HG03457 (cell line): ENCODE measurements around the gene SH3BP4.
"Not testable (repeated sequence)": the region's sequence is repeated elsewhere in the genome, so short reads cannot be mapped to it uniquely, and the experiment has no call there.

Experiments
- ATAC-seq: cut with Tn5 transposase; IDR thresholded peaks from one replicate; pipeline ENCODE4 v1.9.1; 2021; ENCODE audit warnings: moderate number of reproducible peaks; ENCODE audit not compliant: unreplicated experiment

SH3BP4 gene

GRCh38 chr2:235009081-235009480 is 57.3 kb downstream of the SH3BP4 start:
- no peak for ATAC-seq

GRCh38 chr2:235010117-235010714 is 58.4 kb downstream of the SH3BP4 start:
- ATAC-seq, result no peak

DNA sequence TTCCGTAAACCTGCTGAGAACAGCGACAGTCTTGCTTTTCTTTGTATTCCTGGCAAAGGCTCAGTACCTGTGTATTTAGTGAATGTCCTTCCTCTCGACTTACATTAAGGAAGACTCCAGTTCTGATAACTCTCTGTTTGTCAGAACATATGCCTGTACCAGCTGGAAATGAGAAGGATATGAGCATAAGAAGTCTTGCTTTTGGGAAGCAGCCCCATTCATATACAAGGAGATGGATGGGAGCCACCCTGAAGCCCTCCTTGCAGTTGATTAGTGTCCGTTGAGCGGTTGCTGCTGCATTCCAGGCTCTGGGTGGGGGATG is 59.8 kb downstream of the SH3BP4 start:
- ATAC-seq, result no peak

- ATAC-seq, result no peak
These were observed 60.3 kb downstream of the SH3BP4 start for GRCh38 chr2:235011929-235012631.

GRCh38 chr2:235017441-235017840 is 65.6 kb downstream of the SH3BP4 start:
- ATAC-seq, result no peak

DNA sequence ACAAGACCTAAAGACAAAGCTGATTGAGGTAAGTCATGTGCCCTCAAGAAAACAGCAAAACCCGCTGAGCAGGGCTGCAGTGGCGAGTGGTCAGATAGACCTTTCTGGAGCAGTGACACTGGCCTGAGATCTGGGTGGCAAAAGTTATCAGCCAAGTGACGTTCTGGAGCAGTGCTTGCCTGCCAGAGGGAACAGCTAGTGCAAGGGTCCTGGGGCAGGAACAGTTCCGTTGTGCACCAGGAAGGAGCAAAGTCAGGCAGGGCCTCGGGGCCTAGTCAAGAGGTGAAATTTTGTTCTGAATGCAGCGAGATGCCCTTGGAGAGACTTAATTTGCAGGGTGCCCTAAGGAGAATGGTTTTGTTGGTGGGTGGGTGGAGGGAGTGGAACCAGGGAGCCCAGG is 67.0 kb downstream of the SH3BP4 start:
- no peak for ATAC-seq

DNA sequence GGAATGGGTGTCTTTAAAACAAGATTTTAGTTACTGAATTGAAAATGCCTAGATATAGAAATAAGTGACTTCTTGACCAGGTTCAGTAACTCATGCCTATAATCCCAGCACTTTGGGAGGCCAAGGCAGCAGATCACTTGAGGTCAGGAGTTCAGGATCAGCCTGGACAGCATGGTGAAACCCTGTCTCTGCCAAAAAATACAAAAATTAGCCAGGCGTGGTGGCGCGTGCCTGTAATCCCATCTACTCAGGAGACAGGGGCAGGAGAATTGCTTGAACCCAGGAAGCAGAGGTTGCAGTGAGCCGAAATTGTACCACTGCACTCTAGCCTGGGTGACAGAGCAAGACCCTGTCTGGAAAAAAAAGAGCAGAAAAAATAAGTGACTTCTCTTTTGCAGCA is 68.3 kb downstream of the SH3BP4 start:
- ATAC-seq, result not testable (repeated sequence)

- ATAC-seq, result no peak
These were observed 69.9 kb downstream of the SH3BP4 start for GRCh38 chr2:235021752-235022151.

GRCh38 chr2:235024191-235024860 is 72.5 kb downstream of the SH3BP4 start:
- ATAC-seq, result no peak

GRCh38 chr2:235024931-235025773 is 73.3 kb downstream of the SH3BP4 start:
- ATAC-seq, result no peak

DNA sequence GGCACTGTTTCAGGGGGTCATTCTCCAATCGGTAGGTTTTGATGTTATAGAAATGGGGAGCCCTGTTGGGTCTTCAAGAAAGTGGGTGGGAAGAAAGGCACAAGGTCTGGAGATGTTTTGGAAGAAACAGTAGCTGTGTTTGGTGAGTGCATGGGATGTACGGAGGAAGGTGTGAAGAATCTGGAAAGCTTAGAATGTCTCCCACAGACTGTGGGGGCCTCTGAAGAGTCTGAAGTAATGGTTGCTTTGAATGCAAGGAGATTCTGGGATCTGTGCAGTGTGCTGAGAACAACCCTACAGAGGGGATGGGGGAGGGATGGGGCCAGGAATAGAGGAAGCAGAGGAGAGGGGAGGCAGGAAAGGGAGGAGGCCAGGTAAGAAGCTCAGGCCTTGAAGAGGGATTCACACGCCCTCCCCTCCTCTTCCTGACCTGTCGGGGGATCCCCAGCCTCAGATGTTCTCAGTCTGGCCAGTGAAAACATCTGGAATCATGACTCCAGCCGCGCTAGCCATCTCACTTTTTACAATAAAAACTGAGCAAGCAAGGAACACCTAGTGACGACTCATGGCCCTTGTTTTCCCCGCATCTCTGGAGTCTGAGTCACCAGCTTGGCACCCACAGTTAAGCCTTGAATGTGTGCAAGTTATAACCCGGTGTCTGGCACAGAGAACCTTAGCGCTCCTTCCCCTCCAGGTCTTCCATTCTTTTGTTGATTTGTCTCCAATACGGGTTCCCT is 74.2 kb downstream of the SH3BP4 start:
- no peak for ATAC-seq

DNA sequence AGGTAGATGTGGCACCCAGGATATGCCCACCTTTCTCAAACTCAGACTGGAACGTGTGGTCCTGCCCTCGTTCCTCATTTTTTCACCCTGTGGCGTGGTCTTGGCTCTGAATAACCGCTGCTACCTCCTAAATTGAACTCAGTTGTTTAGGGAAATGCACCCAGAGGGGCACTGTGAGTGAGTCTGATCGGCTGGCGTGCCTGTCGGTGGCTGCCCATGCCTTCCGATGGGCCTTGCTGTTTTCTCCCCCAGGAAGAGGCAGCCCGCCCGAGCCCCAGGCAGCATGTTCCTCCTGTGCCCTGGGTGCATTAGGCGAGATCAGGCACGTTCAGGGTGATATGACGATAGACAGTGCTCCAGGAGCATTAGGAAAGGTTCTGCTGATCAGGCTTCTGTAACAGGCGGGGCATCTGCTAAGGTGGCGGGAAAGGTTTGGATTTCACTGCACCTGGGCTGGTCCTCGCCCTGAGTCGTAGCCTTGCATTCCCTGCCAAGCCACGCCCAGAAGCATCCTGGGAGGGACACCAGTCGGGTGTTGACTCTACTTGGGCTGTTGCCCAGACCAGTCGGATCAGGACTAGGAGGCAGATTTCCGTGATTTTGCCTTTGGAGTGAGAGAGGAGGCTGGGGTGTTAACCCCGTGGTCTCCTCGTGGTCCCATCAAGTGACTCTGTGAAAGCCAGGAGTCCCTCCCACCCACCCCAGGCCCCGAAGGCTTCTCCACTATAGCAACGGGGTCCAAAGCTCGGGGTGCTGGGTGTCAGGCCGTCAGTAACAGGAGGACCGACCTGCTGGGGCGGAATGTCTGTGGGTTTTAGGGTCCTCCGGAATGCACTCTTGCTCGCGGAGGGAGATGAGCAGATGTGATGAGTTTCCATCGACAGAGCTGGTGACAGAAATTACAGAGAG is 75.1 kb downstream of the SH3BP4 start:
- ATAC-seq, result no peak

DNA sequence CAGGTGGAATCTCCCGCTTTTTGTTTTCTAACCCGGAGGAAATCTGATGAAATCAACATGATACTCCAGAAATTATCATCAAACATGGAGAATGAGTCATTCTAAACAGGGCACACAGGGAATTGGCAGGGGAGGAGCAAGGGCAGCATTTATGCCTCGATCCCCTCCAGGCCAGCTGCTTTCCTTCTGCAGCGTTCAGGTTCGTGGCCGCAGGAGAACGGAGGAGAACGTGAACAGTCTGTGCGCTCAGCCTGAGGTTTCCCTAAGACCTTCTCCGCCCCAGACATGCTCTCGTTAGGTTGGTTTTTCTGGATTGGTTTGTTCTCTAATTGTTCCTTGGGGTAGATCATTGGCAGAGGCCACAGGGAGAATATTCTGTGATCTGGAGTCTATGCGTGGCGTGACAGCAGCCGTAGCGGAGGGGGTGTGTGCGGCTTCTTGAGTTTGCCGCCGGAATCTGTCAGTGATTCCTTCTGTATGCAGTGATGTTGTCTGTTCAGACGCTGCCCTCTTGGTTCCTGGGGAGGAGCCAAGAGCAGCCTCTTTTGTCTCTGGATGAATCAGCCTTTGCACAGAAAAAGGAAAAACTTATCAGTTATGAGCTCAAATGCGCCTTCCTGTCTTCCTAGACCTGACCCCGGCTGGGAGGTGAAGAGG is 75.9 kb downstream of the SH3BP4 start:
- no peak for ATAC-seq

- ATAC-seq, result no peak
These were observed 76.8 kb downstream of the SH3BP4 start for GRCh38 chr2:235028646-235029045.

DNA sequence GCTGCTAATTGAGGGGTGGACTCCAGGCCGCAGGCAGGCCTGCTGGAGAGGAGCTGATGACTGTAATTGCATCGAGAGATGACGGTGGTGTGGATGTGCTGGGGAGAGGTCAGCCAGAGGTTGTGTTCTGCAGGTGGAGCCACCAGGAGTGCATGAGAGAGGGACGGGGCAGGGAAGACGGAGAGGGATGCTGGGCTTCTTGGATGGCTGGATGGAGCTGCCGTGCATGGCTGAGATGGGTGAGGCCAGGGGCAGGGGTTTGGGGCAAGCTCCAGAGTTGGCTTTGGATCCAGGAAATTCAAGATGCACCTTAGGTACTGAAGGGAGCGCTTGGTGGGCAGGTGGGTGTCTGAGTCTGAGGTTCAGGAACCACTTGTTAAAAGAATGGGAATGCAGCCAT is 77.2 kb downstream of the SH3BP4 start:
- no peak for ATAC-seq

DNA sequence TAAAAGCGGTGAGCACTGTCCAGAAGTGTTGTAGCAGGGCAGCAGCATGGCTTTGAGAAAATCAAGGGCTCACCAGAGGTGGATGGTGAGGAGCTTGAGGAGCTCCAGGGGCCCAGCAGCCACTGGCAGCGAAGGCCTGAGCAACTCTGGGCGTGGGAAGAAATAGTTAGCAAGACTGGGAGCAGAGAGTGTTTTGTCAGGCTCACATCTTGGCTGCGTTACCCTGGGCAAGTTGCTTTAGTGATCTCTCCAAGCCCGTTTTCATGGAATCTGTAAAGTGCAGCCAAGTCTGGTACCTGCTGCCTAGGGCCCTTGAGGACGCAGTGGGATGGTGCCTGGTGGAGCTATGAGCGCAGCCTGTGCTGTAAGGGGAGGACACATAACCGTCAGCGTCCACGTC is 78.3 kb downstream of the SH3BP4 start:
- no peak for ATAC-seq

GRCh38 chr2:235030936-235031335 is 79.1 kb downstream of the SH3BP4 start:
- ATAC-seq, result no peak

GRCh38 chr2:235031686-235032373 is 80.0 kb downstream of the SH3BP4 start:
- ATAC-seq, result no peak

GRCh38 chr2:235032466-235032865 is 80.6 kb downstream of the SH3BP4 start:
- no peak for ATAC-seq
